ENCODE measurements around the gene THUMPD3. TPM values are rescaled to one million over a fixed set of nuclear protein-coding genes. Genes with fewer than 3 reads are reported as not detected.

THUMPD3 gene
- 44.1 TPM for total RNA-seq
- 31.9 TPM for polyA plus RNA-seq (ENCODE audit: insufficient read depth, low read depth, low replicate concordance)
- long read RNA-seq, donor 1, partial matches to known transcripts = 13 of 16 reads
- long read RNA-seq, donor 1, other reads (novel, unspliced or antisense) = 0 of 16 reads
- long read RNA-seq, donor 2, partial matches to known transcripts = 14 of 15 reads
- long read RNA-seq, donor 2, other reads (novel, unspliced or antisense) = 0 of 15 reads
- long read RNA-seq, donor 3, partial matches to known transcripts = 18 of 21 reads
- long read RNA-seq, donor 3, other reads (novel, unspliced or antisense) = 0 of 21 reads
- long read RNA-seq, donor 4, partial matches to known transcripts = 14 of 18 reads
- long read RNA-seq, donor 4, other reads (novel, unspliced or antisense) = 0 of 18 reads
- long read RNA-seq, donor 5 = 0 reads
- long read RNA-seq, donor 6, partial matches to known transcripts = 0 of 5 reads
- long read RNA-seq, donor 6, other reads (novel, unspliced or antisense) = 0 of 5 reads
- long read RNA-seq, donor 7, transcript THUMPD3-206 (10 exons, 2,877 nt) = major isoform, 9 of 28 reads
- long read RNA-seq, donor 7, partial matches to known transcripts = 4 of 28 reads
- long read RNA-seq, donor 7, other reads (novel, unspliced or antisense) = 12 of 28 reads
- long read RNA-seq, donor 8, partial matches to known transcripts = 5 of 5 reads
- long read RNA-seq, donor 8, other reads (novel, unspliced or antisense) = 0 of 5 reads
- long read RNA-seq, donor 9, partial matches to known transcripts = 5 of 6 reads
- long read RNA-seq, donor 9, other reads (novel, unspliced or antisense) = 0 of 6 reads
- long read RNA-seq, donor 10, partial matches to known transcripts = 0 of 2 reads
- long read RNA-seq, donor 10, other reads (novel, unspliced or antisense) = 0 of 2 reads

GRCh38 chr3:9362731-9363530 is at the start of gene THUMPD3:
Gene THUMPD3 (plus strand): TSS chr3:9363054. CDS start chr3:9365069, 2,015 bp downstream.
- DNase-seq (peak; percentile 94 to 97 (median 97)), FAIRE-seq (no peak)
- Histone ChIP-seq H3K27ac (ENCODE audit: low read depth in 2 of 2, low read length in 2 of 2) (peak within 1 kb of the TSS; percentile 56 to 84), H3K4me3 (ENCODE audit: low read length in 3 of 3) (peak within 1 kb of the TSS; percentile 87 to 97 (median 96)), H3K36me3 (ENCODE audit: control insufficient read depth in 2 of 3, insufficient read depth in 3 of 3, low read length in 3 of 3) (peaks cover 7 to 17% (median 14%) of the 10 kb centered on the region in 3 donors), H3K4me1 (ENCODE audit: control insufficient read depth in 2 of 3, insufficient read depth in 2 of 3, low read depth in 1 of 3, low read length in 3 of 3) (peaks cover 0 to 3% (median 0%) of the 10 kb centered on the region in 3 donors), H3K9ac (ENCODE audit: low read length in 3 of 3) (peak within 1 kb of the TSS; percentile 86 to 95 (median 94)), H3K9me3 (ENCODE audit: control insufficient read depth in 2 of 3, insufficient read depth in 1 of 3, low read length in 3 of 3) (no peaks in the 10 kb centered on the region), H3K27me3 (ENCODE audit: control insufficient read depth, insufficient read depth, low read length) (no peaks in the 10 kb centered on the region)
- intact Hi-C loops (cut with DNase I) = no loop called here
- TF ChIP-seq CTCF (IDR thresholded peaks at IDR 0.05; ENCODE audit: borderline replicate concordance, extremely low read depth, insufficient read depth) = peak; percentile 4

DNA sequence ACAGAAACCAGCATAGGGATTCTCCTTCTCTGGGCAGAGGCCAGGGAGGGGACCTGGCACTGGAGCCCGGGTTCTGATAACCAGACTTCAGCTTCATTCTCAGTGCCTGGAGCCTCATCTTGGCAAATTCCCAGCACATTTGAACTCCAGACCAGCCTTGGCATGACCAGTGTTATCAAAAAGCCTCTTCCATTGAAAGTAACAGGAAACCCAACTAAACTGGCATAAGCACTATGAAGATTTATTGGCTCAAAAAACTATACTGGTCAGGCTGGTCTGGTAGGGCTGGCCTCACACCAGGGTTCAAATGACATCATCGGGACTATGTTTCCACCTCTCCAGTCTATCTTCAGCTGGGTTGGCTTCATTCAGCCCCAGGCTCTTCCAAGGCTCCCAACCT is 48.1 kb upstream of the THUMPD3 start:
- FAIRE-seq (no peak), DNase-seq (no peak)
- TF ChIP-seq CTCF (IDR thresholded peaks at IDR 0.05; ENCODE audit: borderline replicate concordance, extremely low read depth, insufficient read depth) = no peak
- H3K9me3 ChIP-seq (ENCODE audit: control insufficient read depth in 2 of 3, insufficient read depth in 1 of 3, low read length in 3 of 3) = no peaks in the 10 kb centered on the region
- no peak overlapping the region for H3K27ac ChIP-seq (ENCODE audit: low read depth in 2 of 2, low read length in 2 of 2)
- intact Hi-C loops (cut with DNase I) = no loop called here
- H3K9ac ChIP-seq (ENCODE audit: low read length in 3 of 3) = no peak overlapping the region
- H3K4me1 ChIP-seq (ENCODE audit: control insufficient read depth in 2 of 3, insufficient read depth in 2 of 3, low read depth in 1 of 3, low read length in 3 of 3) = peaks cover 0 to 2% (median 0%) of the 10 kb centered on the region in 3 donors
- no peak overlapping the region for H3K4me3 ChIP-seq (ENCODE audit: low read length in 3 of 3)
- H3K27me3 ChIP-seq (ENCODE audit: control insufficient read depth, insufficient read depth, low read length) = no peaks in the 10 kb centered on the region
- no peaks in the 10 kb centered on the region for H3K36me3 ChIP-seq (ENCODE audit: control insufficient read depth in 2 of 3, insufficient read depth in 3 of 3, low read length in 3 of 3)

DNA sequence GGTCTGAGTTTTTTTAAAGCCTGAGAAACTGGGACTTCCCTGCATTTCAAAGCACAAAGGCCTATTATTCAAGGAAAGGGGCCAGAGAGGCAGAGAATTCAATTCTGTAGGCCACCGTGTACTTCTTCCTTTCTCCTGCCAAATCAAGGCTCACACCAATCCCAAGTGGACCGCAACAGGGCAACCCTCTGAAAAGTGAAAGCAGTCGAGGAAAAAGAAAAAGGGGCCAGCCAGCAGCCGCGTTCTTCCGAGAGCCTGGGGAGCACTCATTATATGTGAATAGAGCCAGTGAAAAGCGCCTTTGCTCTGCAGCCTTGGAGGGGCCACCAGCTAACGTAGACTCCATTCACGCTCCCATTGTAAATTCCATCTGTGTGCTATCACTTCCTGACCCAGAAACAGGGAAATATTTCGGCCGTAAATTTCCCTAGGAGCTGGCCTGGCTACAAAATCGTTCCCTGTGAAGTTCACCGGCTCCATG is 45.9 kb upstream of the THUMPD3 start:
- peak in 4 of 5 donors; percentile 52 to 89 (median 69) for DNase-seq
- Histone ChIP-seq H3K4me1 (ENCODE audit: control insufficient read depth in 2 of 3, insufficient read depth in 2 of 3, low read depth in 1 of 3, low read length in 3 of 3) (peaks cover 0 to 2% (median 0%) of the 10 kb centered on the region in 3 donors), H3K4me3 (ENCODE audit: low read length in 3 of 3) (peak overlapping the region; percentile 3 to 43 (median 6)), H3K9me3 (ENCODE audit: control insufficient read depth in 2 of 3, insufficient read depth in 1 of 3, low read length in 3 of 3) (no peaks in the 10 kb centered on the region), H3K27me3 (ENCODE audit: control insufficient read depth, insufficient read depth, low read length) (no peaks in the 10 kb centered on the region), H3K9ac (ENCODE audit: low read length in 3 of 3) (peak overlapping the region in 1 of 3 donors; percentile 22), H3K27ac (ENCODE audit: low read depth in 2 of 2, low read length in 2 of 2) (no peak overlapping the region), H3K36me3 (ENCODE audit: control insufficient read depth in 2 of 3, insufficient read depth in 3 of 3, low read length in 3 of 3) (no peaks in the 10 kb centered on the region)
- intact Hi-C loops (cut with DNase I) = no loop called here
- no peak for FAIRE-seq
- no peak for TF ChIP-seq CTCF (IDR thresholded peaks at IDR 0.05; ENCODE audit: borderline replicate concordance, extremely low read depth, insufficient read depth)
